HG03460 (cell line): Measurements from ENCODE around the gene PAK5.

Experiments
- ATAC-seq: cut with Tn5 transposase; IDR thresholded peaks from one replicate; pipeline ENCODE4 v1.9.1; 2021; ENCODE audit not compliant: unreplicated experiment

Gene PAK5

GRCh38 chr20:9792674-9793073, 46.2 kb downstream of the PAK5 start:
- ATAC-seq = no peak

- ATAC-seq = no peak
These were observed 49.7 kb downstream of the PAK5 start for GRCh38 chr20:9789131-9789530.

GRCh38 chr20:9775176-9775575, 63.7 kb downstream of the PAK5 start:
- ATAC-seq = no peak

GRCh38 chr20:9769954-9770353, 68.9 kb downstream of the PAK5 start:
- no peak for ATAC-seq

- ATAC-seq = no peak
These were observed 77.4 kb downstream of the PAK5 start for GRCh38 chr20:9761476-9761875.

- no peak for ATAC-seq
These were observed 79.5 kb downstream of the PAK5 start for GRCh38 chr20:9759392-9759791.

- ATAC-seq = no peak
These were observed 80.1 kb downstream of the PAK5 start for GRCh38 chr20:9758752-9759151.

- ATAC-seq = no peak
These were observed 82.2 kb downstream of the PAK5 start for GRCh38 chr20:9756660-9757059.

- no peak for ATAC-seq
These were observed 83.6 kb downstream of the PAK5 start for GRCh38 chr20:9755301-9755700.

- no peak for ATAC-seq
These were observed 94.3 kb downstream of the PAK5 start for GRCh38 chr20:9744551-9744950.

- no peak for ATAC-seq
These were observed 95.0 kb downstream of the PAK5 start for GRCh38 chr20:9743871-9744270.

GRCh38 chr20:9742821-9743220, 96.1 kb downstream of the PAK5 start:
- no peak for ATAC-seq

- ATAC-seq = no peak
These were observed 96.9 kb downstream of the PAK5 start for GRCh38 chr20:9741996-9742395.

- ATAC-seq = no peak
These were observed 98.4 kb downstream of the PAK5 start for GRCh38 chr20:9740486-9740885.

GRCh38 chr20:9739991-9740390, 98.9 kb downstream of the PAK5 start:
- no peak for ATAC-seq

GRCh38 chr20:9736373-9736772, 102.5 kb downstream of the PAK5 start:
- no peak for ATAC-seq

- no peak for ATAC-seq
These were observed 115.2 kb downstream of the PAK5 start for GRCh38 chr20:9723501-9724202.

GRCh38 chr20:9711872-9712271, 127.0 kb downstream of the PAK5 start:
- ATAC-seq = no peak

GRCh38 chr20:9710685-9711084, 128.2 kb downstream of the PAK5 start:
- no peak for ATAC-seq

GRCh38 chr20:9705722-9706476, 133.0 kb downstream of the PAK5 start:
- no peak for ATAC-seq

GRCh38 chr20:9699181-9699580, 139.7 kb downstream of the PAK5 start:
- no peak for ATAC-seq

GRCh38 chr20:9689041-9689440, 149.8 kb downstream of the PAK5 start:
- no peak for ATAC-seq

- ATAC-seq = no peak
These were observed 152.0 kb downstream of the PAK5 start for GRCh38 chr20:9686866-9687265.
